GM19351 (cell line): ENCODE measurements around the gene AKR1A1.
A peak's percentile ranks its signal among the peaks of the same experiment; 100 is the strongest.
"Not testable (repeated sequence)": the region's sequence is repeated elsewhere in the genome, so short reads cannot be mapped to it uniquely, and the experiment has no call there.

Experiments used
- ATAC-seq: cut with Tn5 transposase; IDR thresholded peaks from one replicate; pipeline ENCODE4 v1.9.1; 2021; ENCODE audit warnings: mild to moderate bottlenecking, moderate library complexity; ENCODE audit not compliant: unreplicated experiment

AKR1A1 gene

DNA sequence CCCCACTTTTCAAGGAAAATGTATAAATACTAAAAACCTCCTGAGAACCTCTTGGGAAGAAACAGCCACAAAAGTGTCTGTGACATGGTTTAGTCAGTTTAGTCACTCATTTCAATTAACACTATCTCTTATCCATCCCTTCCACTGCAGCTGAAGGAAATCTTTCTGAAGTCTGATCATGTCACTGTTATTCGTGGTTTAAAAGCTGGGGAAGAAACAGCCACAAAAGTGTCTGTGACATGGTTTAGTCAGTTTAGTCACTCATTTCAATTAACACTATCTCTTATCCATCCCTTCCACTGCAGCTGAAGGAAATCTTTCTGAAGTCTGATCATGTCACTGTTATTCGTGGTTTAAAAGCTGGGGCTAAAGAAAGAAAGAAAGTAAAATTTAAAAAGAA lies 27.1 kb upstream of the AKR1A1 start:
- not testable (repeated sequence) for ATAC-seq

DNA sequence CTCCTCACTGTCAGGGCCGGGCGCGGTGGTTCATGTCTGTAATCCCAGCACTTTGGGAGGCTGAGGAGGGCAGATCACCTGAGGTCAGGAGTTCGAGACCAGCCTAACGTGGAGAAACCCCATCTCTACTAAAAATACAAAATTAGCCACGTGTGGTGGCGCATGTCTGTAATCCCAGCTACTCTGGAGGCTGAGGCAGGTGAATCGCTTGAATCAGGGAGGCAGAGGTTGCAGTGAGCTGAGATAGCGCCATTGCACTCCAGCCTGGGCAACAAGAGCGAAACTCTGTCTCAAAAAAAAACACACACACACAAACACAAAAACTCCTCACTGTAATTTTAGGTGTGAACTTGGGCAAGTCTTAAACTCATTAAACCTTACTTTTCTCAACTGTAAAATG lies 26.7 kb upstream of the AKR1A1 start:
- not testable (repeated sequence) for ATAC-seq

GRCh38 chr1:45526135-45526644 lies 24.4 kb upstream of the AKR1A1 start:
- no peak for ATAC-seq

DNA sequence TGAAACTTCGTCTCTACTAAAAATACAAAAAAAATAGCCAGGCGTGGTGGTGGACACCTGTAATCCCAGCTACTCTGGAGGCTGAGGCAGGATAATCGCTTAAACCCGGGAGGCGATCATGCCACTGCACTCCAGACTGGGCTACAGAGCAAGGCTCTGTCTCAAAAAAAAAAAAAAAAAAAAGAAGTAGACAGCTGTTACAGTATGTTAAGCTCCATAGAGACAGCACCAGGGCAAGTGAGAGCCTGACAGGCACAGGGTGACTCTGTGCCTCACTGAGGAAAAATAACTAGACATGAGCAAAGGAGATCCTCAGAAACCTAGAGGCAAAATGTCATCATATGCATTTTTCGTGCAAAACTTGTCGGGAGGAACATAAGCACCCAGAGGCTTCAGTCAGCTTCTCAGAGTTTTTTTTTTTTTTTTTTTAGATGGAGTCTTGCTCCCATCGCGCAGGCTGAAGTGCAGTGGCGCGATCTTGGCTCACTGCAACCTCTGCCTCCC lies 19.9 kb upstream of the AKR1A1 start:
- ATAC-seq, result no peak

DNA sequence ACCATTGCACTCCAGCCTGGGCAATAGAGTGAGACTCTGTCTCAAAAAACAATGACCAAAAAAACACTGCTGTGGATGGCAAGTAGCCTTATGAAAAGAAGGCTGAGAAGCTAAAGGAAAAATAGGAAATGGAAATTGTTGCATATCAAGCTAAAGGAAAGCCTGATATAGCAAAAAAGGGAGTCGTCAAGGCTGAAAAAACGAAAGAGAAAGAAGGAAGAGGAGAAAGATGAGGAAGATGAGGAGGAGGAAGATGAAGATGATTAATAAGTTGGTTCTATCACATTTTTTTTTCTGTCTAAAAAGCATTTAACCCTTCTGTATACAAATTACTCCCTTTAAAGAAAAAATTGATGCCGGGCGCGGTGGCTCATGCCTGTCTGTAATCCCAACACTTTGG lies 18.8 kb upstream of the AKR1A1 start:
- ATAC-seq, result no peak

GRCh38 chr1:45535988-45536766 lies 14.4 kb upstream of the AKR1A1 start:
- no peak for ATAC-seq

DNA sequence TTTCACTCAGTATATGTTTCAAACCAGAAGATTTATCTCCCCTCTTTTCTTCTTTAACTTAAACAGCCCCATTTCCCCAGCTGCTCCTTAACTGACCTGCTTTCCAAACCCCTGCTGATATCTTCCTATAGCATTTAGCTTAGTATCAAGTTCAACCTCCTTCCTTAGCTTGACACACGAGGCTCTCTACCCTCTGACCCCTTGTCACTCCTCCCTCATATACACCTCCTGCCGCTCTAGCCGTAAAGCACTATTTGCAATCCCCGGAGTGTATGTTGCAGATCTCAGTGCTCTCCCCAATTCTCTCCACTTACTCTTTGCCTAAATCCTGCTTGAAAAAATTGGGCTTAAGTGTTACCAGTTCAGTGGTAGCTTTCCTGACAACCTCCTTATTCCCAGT lies 13.7 kb upstream of the AKR1A1 start:
- ATAC-seq, result no peak

GRCh38 chr1:45541193-45541592 lies 9.4 kb upstream of the AKR1A1 start:
- no peak for ATAC-seq

DNA sequence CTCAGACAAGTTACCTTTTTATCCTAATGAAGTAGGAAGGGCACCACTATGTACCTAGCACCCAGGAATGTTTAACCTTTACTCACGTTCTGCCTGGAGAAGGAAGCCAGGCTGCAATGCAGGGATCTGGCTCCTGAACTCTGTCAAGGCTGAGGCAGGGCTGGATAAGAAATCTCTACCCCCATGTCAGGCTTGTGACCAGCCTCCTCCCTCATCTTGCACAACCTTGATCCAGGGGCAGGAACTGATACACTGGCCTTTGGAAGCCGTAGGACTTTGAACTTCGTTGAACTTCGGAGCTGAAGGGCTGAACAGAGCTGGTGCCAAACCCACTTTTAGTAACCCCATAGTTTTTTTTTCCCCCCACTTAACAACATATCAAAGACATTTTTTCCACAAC lies 8.0 kb upstream of the AKR1A1 start:
- ATAC-seq, result no peak

DNA sequence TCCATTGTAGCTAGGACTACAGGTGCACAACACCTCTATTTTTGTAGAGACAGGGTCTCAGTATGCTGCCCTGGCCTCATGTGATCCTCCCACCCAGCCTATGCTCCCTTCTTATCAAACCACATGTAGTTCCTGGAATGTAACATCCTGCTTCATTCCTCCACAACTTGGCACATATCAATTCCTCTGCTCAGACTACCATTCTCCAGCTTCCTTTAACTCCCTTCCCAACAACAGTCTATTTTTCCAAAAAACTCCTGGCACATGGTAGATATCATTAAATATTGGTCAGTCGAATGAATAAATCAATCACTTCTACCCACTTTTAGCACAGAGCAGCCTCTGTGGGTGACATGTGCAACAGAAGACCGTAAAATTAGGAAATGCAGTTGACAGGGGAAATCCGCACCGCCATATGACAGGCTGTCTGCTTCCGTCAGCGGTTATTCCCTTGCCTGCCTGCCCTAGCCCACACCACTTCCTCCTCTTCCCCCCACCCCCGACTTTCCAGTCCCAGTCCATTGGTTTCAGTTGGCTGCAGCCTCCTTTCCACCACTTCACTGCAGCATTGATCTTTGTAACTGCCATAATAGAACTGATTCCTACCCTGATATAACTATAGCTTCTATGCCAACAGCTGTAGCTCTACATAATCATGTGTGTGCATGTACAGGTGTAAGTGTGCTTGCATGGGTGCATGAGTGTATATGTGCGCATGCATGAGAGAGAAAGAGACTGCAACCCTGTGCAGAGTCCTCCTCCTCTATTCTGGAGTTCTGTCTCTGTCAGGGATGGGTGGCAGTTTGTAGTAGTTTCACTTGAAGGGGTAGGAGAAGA lies 6.8 kb upstream of the AKR1A1 start:
- peak; percentile 56 for ATAC-seq

DNA sequence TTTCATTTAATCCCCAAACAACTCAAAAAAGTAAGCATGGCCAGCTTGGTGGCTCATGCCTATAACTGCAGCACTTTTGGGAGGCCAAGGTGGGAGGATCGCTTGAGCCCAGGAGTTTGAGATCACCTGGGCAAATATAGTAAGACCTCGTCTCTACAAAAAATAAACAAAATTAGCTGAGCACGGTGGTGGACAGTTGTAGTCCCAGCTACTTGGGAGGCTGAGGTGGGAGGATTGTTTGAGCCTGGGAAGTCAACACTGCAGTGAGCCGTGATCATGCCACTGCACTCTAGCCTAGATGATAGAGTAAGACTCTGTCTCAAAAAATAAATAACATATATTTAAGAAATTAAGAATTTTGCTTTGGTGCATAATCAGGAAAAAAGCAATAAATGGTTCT lies 6.1 kb upstream of the AKR1A1 start:
- no peak for ATAC-seq

GRCh38 chr1:45545019-45545493 lies 5.6 kb upstream of the AKR1A1 start:
- peak; percentile 56 for ATAC-seq

- no peak for ATAC-seq
Observed at GRCh38 chr1:45545553-45546310, 4.9 kb upstream of the AKR1A1 start.

GRCh38 chr1:45551684-45552083 lies 1.1 kb downstream of the AKR1A1 start:
- ATAC-seq, result no peak

- no peak for ATAC-seq
Observed at GRCh38 chr1:45552331-45552730, 1.7 kb downstream of the AKR1A1 start.

DNA sequence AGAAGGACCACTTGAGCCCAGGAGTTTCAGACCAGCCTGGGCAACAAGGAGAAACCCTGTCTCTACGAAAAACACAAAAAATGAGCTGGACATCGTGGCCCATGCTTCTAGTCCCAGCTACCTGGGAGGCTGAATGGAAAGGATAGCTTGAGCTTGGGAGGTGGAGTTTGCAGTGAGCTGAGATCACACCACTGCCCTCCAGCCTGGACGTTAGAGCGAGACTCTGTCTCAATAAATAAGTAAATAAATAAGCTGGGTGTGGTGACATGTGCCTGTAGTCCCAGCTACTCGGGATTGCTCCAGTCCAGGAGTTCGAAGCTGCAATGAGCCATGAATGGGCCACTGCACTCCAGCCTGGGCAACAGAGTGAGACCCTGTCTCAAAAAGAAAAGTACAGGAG lies 3.6 kb downstream of the AKR1A1 start:
- ATAC-seq, result no peak

DNA sequence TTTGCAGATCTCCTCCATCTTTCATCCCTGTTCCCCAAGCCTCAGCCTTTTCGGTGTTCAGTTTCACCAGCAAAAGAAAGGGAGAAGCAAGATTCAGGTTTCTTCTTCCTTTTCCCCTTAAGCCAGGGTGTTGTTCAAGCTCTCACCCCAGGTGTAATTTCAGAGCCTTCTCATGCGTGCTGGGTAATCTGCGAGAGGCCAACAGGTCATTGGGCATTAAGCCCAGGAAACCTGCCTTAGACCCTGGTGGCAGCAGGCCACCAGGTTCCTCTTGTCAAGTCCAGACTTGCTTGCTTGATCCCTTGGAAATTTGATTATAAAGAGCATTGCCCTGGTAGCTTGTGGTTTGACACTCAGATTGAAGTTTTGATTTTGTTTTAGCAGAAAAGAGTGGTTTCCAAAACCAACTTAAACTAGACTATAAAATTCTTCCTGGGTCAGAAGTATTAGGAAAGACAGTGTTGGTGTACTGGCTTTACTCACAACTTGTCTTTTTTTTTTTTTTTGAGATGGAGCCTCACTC lies 6.9 kb downstream of the AKR1A1 start:
- no peak for ATAC-seq

- no peak for ATAC-seq
Observed at GRCh38 chr1:45563843-45564242, 13.2 kb downstream of the AKR1A1 start.

- ATAC-seq, result no peak
Observed at GRCh38 chr1:45566722-45567121, 16.1 kb downstream of the AKR1A1 start.

GRCh38 chr1:45567911-45568310 lies 17.3 kb downstream of the AKR1A1 start:
- no peak for ATAC-seq

- ATAC-seq, result no peak
Observed at GRCh38 chr1:45568421-45568820, 17.8 kb downstream of the AKR1A1 start.
